ENCODE results near the gene TNFSF18. TPM values are rescaled to one million over a fixed set of nuclear protein-coding genes. Genes with fewer than 3 reads are reported as not detected.
A peak's percentile ranks its signal among the peaks of the same experiment; 100 is the strongest.
"Not testable (repeated sequence)": the region's sequence is repeated elsewhere in the genome, so short reads cannot be mapped to it uniquely, and the experiment has no call there.

Gene TNFSF18, protein sequence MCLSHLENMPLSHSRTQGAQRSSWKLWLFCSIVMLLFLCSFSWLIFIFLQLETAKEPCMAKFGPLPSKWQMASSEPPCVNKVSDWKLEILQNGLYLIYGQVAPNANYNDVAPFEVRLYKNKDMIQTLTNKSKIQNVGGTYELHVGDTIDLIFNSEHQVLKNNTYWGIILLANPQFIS
- under 1 TPM in 1 of 2 donors, not detected in 1; 0.36 TPM for total RNA-seq

DNA sequence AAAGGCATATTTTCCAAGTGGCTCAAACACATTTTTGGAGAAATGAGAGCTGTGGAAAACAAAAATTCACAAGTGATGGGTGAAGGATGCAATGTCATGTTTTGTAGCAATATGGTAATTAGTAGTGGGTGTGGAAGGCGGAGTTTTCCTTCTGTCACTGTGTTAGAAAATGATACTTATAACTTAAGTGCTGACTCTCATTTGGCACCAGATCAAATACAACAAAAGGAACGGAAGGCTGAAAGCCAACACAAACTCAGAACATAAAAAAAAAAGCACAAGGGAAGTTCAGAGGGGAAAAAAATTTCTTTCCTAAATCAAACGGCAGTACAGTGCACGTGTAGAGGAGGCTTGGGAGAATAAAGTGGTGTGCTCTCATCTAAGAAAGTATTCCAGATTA lies at the start of gene TNFSF18:
Gene TNFSF18 (minus strand): TSS at position 77 of the 400 bp plus-strand sequence. CDS start 45 bp downstream, at position 32.
- Mint-ChIP-seq H3K9me3 (no peaks in the 10 kb centered on the region), H3K27me3 (peaks cover 4% of the 10 kb centered on the region in 2 donors), H3K4me3 (no peak within 1 kb of the TSS), H3K27ac (peak within 1 kb of the TSS in 1 of 2 donors; percentile 13), H3K36me3 (no peaks in the 10 kb centered on the region), H3K4me1 (ENCODE audit: low read depth in 2 of 2) (peaks cover 8 to 9% of the 10 kb centered on the region in 2 donors)
- ATAC-seq, result no peak
- no peak for DNase-seq (ENCODE audit: low spot score)

DNA sequence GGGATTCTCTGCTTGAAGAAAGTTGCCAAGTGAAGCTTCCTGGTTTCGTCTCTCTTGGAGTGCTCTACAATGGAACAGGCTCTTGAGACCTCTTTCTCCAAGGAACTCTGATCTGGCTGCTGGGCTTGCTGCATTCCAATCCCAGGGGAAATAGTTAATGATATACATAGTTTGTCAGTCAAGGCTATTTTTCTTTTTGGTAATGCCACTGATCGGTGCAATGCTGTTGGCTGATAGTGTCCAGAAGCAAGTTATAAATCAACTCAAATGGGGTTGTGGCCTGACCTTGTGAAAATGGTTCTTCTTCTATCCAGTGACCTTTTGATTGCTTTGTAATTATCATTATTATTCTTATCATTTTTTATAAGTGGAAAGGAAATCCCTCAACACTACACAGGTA lies 48.4 kb upstream of the TNFSF18 start:
- no peaks in the 10 kb centered on the region for H3K36me3 Mint-ChIP-seq
- no peak overlapping the region for H3K27ac Mint-ChIP-seq
- no peaks in the 10 kb centered on the region for H3K9me3 Mint-ChIP-seq
- H3K4me1 Mint-ChIP-seq (ENCODE audit: low read depth in 2 of 2), result no peaks in the 10 kb centered on the region
- H3K4me3 Mint-ChIP-seq, result no peak overlapping the region
- no peak for ATAC-seq
- H3K27me3 Mint-ChIP-seq, result peaks cover 3 to 8% of the 10 kb centered on the region in 2 donors
- no peak for DNase-seq (ENCODE audit: low spot score)

DNA sequence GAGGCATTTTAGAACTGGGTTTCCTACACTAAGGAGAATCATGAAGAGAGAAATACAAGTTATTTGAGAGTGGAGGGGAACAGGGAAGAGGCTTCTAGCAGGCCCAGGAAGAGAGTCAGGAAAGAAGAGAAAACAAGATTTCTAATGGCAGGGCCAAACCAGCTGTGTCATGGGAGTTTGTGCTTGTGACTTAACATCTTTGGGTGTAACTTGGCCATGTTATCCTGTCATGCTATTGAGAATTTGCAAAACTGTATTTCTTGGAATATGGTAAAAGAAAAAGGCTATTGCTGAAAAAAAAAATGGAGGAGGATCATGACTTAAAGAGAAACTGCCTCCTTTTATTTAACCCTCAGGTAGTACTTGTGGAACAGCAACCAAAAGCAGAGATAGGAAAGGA lies 47.4 kb upstream of the TNFSF18 start:
- Mint-ChIP-seq H3K36me3 (no peaks in the 10 kb centered on the region), H3K4me3 (no peak overlapping the region), H3K9me3 (no peaks in the 10 kb centered on the region), H3K4me1 (ENCODE audit: low read depth in 2 of 2) (no peaks in the 10 kb centered on the region), H3K27ac (no peak overlapping the region), H3K27me3 (peaks cover 3 to 8% of the 10 kb centered on the region in 2 donors)
- no peak for DNase-seq (ENCODE audit: low spot score)
- no peak for ATAC-seq

DNA sequence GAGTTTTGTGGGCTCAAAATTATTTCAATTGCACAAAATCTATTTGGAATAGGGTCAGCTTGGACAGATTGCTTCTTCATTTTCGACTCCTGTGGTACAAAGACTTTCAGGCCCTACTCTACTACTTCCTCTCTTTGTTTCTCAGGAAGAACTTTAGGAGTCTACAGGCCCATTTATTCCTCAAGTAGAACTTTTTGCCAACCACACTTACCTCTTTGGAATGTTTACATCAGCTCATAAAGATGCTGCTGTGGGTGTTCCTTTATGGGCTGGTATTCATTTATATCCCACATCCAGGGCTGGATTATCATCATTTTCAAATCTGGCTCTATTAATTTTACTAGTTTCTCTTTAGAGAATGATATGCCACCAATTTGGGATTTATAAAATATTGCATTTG lies 46.3 kb upstream of the TNFSF18 start:
- H3K4me3 Mint-ChIP-seq, result no peak overlapping the region
- no peak for ATAC-seq
- H3K36me3 Mint-ChIP-seq, result no peaks in the 10 kb centered on the region
- no peaks in the 10 kb centered on the region for H3K4me1 Mint-ChIP-seq (ENCODE audit: low read depth in 2 of 2)
- H3K27me3 Mint-ChIP-seq, result peaks cover 3 to 8% of the 10 kb centered on the region in 2 donors
- no peak for DNase-seq (ENCODE audit: low spot score)
- H3K9me3 Mint-ChIP-seq, result no peaks in the 10 kb centered on the region
- H3K27ac Mint-ChIP-seq, result no peak overlapping the region

DNA sequence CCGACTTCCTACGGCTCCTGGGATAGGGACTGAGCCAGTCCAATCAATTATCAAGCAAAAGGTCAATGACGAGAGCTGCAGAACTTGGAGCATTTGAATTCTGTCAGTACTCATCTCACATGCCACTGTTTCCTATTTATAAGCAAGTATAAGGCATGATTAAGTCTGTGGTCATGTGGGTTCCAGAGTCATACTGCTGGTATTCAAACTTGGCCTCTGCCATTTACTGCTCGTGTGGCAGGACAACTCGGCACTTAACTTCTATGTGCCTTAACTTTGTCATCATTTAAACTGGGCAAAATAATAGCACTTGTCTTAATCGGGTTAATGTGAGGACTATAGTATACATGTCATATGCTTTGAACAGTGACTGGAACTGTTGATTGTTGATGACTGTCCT lies 44.9 kb upstream of the TNFSF18 start:
- no peak overlapping the region for H3K27ac Mint-ChIP-seq
- no peaks in the 10 kb centered on the region for H3K36me3 Mint-ChIP-seq
- no peak for DNase-seq (ENCODE audit: low spot score)
- H3K4me3 Mint-ChIP-seq, result no peak overlapping the region
- no peak for ATAC-seq
- H3K27me3 Mint-ChIP-seq, result peaks cover 7 to 15% of the 10 kb centered on the region in 2 donors
- no peaks in the 10 kb centered on the region for H3K4me1 Mint-ChIP-seq (ENCODE audit: low read depth in 2 of 2)
- no peaks in the 10 kb centered on the region for H3K9me3 Mint-ChIP-seq

DNA sequence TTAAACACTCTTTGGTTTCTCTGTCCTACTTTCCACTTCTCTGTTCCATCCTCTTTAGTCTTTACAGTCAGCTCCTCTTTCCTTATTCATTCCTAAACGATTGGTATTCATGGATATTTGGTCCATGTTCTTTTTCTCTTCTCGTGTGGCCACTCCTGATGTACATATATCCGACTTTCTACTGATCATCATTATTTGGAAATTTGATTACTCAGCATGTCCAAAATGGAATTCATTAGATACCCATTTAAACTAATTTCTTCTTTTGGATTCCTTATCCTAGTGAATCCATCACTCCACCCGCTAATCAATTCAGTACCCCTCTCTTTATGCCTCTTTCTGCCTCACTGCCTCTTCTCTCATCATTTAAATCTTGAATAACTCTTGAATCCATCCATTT lies 43.8 kb upstream of the TNFSF18 start:
- Mint-ChIP-seq H3K27me3 (peaks cover 11 to 22% of the 10 kb centered on the region in 2 donors), H3K27ac (no peak overlapping the region), H3K9me3 (no peaks in the 10 kb centered on the region), H3K4me1 (ENCODE audit: low read depth in 2 of 2) (no peaks in the 10 kb centered on the region), H3K4me3 (no peak overlapping the region), H3K36me3 (no peaks in the 10 kb centered on the region)
- DNase-seq (ENCODE audit: low spot score) (no peak), ATAC-seq (no peak)

DNA sequence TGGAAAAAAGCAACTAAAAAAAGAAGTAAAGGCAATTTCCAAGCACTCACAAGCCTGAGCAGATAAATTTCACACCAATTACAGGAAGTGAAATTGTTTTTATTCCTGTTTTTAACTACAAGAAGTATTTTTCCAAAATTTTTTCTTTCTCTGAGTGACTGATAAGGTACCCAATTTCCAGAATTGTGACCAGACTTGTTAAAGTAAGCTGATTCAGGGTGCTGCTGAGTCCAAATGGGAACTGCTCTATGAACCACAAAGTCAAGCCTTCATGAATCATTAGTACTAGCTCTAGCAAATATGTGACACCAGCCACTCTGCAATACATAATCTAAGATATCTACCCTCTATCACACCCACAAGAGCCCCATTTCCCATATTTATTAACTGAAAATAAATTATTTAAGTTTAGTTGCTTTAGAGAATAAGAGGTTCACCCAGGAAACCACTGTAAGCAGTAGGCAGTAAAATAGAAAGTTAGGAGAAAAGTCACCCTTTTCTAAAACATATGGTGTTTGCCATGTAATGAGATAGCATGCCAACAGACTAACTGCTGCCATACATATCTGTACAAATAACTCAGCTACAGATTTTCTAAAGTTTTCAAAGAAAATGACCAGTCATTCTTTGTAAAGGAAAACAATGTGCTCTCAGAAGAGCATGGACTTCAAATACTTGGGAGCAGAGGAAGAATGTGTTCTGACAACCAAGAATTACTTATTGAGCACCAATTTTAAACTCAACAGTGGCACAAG lies 43.1 kb upstream of the TNFSF18 start:
- Mint-ChIP-seq H3K27ac (no peak overlapping the region), H3K4me1 (ENCODE audit: low read depth in 2 of 2) (no peaks in the 10 kb centered on the region), H3K27me3 (peaks cover 11 to 23% of the 10 kb centered on the region in 2 donors), H3K4me3 (no peak overlapping the region), H3K9me3 (no peaks in the 10 kb centered on the region), H3K36me3 (no peaks in the 10 kb centered on the region)
- DNase-seq (ENCODE audit: low spot score) (no peak), ATAC-seq (no peak)

DNA sequence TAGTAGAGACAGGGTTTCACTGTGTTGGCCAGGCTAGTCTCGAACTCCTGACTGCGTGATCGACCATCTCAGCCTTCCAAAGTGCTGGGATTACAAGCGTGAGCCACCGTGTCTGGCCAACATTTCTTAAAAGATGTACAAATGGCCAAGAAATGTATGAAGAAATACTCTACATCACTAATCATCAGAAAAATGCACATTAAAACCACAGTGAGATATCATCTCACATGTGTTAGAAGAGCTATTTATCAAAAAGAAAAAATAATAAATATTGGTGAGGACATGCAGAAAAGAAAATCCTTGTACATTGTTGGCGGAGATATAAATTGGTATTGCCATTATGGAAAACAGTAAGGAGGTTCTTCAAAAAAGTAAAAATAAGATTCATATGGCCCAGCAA lies 33.6 kb upstream of the TNFSF18 start:
- DNase-seq (ENCODE audit: low spot score) (no peak), ATAC-seq (no peak)
- no peak overlapping the region for H3K27ac Mint-ChIP-seq
- H3K27me3 Mint-ChIP-seq, result peaks cover 15 to 20% of the 10 kb centered on the region in 2 donors
- no peak overlapping the region for H3K4me3 Mint-ChIP-seq
- H3K4me1 Mint-ChIP-seq (ENCODE audit: low read depth in 2 of 2), result no peaks in the 10 kb centered on the region
- peaks cover 4% of the 10 kb centered on the region for H3K36me3 Mint-ChIP-seq
- no peaks in the 10 kb centered on the region for H3K9me3 Mint-ChIP-seq

DNA sequence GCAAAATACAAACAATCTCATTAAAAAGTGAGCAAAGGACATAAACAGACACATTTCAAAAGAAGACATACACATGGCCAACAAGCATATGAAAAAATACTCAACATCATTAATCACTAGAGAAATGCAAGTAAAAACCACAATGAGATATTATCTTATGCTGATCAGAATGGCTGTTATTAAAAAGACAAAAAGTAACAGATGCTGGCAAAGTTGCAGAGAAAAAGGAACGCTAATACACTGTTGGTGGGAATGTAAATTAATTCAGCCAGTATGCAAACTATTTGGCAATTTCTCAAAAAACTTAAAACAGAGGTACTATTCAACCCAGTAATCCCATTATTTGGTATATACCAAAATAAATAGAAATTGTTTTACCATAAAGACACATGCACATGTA lies 32.2 kb upstream of the TNFSF18 start:
- H3K27me3 Mint-ChIP-seq, result peaks cover 15 to 20% of the 10 kb centered on the region in 2 donors
- H3K4me3 Mint-ChIP-seq, result no peak overlapping the region
- H3K9me3 Mint-ChIP-seq, result no peaks in the 10 kb centered on the region
- no peaks in the 10 kb centered on the region for H3K4me1 Mint-ChIP-seq (ENCODE audit: low read depth in 2 of 2)
- H3K27ac Mint-ChIP-seq, result no peak overlapping the region
- H3K36me3 Mint-ChIP-seq, result peaks cover 4% of the 10 kb centered on the region
- no peak for DNase-seq (ENCODE audit: low spot score)
- ATAC-seq, result no peak

DNA sequence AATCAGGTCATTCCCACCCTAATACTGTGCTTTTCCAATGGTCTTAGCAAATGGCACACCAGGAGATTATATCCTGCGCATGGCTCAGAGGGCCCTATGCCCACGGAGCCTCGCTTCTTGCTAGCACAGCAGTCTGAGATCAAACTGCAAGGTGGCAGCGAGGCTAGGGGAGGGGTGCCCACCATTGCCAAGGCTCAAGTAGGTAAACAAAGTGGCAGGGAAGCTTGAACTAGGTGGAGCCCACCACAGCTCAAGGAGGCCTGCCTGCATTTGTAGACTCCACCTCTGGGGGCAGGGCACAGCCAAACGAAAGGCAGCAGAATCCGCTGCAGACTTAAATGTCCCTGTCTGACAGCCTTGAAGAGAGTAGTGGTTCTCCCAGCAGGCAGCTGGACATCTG lies 23.5 kb upstream of the TNFSF18 start:
- not testable (repeated sequence) for H3K4me1 Mint-ChIP-seq (ENCODE audit: low read depth in 2 of 2); DNase-seq (ENCODE audit: low spot score); H3K4me3 Mint-ChIP-seq; H3K9me3 Mint-ChIP-seq; ATAC-seq; H3K27ac Mint-ChIP-seq; H3K27me3 Mint-ChIP-seq
- H3K36me3 Mint-ChIP-seq, result peaks cover 17% of the 10 kb centered on the region

DNA sequence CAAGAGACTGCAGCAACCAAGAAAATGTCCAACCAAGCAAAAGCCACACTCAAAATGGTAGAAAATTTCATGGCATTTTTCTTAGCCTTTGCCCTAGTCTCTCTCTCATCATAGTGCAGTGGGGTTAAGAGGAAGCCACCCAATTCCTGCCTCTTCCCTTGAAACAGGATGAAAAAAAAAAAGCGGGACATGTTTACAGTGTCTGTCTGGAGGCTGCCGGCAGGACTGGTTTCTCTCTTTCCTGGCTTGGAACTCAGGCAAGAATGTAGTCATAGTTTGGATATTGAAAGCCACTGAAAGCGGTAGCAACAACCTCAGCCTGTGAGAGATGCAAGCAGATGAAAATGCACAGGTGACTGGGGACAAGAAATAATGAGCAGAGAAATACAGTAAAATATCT lies 13.3 kb upstream of the TNFSF18 start:
- peaks cover 0 to 5% of the 10 kb centered on the region in 2 donors for H3K4me1 Mint-ChIP-seq (ENCODE audit: low read depth in 2 of 2)
- peaks cover 4 to 10% of the 10 kb centered on the region in 2 donors for H3K27me3 Mint-ChIP-seq
- DNase-seq (ENCODE audit: low spot score), result no peak
- no peak overlapping the region for H3K4me3 Mint-ChIP-seq
- ATAC-seq, result no peak
- H3K36me3 Mint-ChIP-seq, result peaks cover 7% of the 10 kb centered on the region
- peak overlapping the region in 1 of 2 donors; percentile 22 for H3K27ac Mint-ChIP-seq
- peaks cover 3% of the 10 kb centered on the region for H3K9me3 Mint-ChIP-seq

DNA sequence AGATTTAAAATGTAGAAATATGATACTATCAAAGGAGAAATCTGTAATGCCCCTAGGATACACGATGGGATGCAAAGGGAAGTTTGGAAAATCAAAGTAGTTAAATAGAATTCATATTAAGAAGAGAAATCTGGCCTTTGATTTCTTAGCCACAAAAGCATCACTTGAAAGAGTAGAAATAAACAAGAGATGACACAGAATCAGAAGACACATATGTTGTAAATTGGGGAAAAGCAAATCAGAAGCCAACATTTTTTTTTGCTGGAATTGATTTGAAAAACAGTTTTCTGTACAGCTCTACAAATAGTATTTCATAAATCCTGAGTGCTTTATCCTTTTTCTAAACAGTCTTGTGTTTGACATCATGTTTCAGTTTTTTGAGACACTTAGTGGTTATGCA lies 12.4 kb upstream of the TNFSF18 start:
- Mint-ChIP-seq H3K4me1 (ENCODE audit: low read depth in 2 of 2) (peaks cover 0 to 5% of the 10 kb centered on the region in 2 donors), H3K9me3 (peaks cover 3% of the 10 kb centered on the region), H3K36me3 (peaks cover 7% of the 10 kb centered on the region), H3K27me3 (peaks cover 4 to 10% of the 10 kb centered on the region in 2 donors), H3K27ac (no peak overlapping the region), H3K4me3 (no peak overlapping the region)
- ATAC-seq (no peak), DNase-seq (ENCODE audit: low spot score) (no peak)

DNA sequence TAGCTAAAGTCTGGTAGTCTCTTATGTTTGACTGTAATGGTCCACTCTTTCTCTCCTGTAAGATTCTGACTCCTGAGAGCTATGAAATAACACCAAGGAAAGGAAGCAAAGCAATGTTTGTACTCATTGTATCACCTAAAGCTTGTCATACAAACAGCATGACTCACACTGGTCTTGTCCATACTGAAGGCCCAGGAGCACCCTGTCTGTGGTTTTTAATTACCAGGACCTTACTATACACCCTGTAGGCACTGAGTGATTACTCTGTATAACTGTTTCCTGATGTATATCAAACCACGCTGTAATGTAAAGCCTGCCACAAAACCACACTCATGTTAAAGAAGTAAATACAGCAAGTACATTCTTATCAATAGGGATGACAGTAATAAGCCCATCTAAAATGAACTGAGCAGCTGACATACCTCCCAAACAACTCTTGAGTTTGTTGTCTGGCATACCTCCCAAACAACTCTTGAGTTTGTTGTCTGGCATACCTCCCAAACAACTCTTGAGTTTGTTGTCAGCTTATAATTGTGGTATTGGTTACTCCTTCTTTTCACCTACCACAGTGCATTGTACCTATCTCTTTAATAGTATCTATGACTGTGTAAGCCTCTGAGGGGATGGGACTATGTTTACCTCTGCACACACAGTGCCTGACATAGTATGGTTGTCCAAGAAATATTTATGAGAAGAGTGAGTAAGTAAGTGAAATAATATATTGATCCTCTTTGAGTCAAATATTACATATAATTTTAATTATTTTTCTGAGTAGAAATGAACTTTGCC lies 11.6 kb upstream of the TNFSF18 start:
- Mint-ChIP-seq H3K36me3 (peaks cover 7% of the 10 kb centered on the region), H3K9me3 (peaks cover 3% of the 10 kb centered on the region), H3K4me3 (no peak overlapping the region), H3K27ac (no peak overlapping the region), H3K4me1 (ENCODE audit: low read depth in 2 of 2) (peaks cover 0 to 5% of the 10 kb centered on the region in 2 donors), H3K27me3 (peaks cover 4 to 10% of the 10 kb centered on the region in 2 donors)
- DNase-seq (ENCODE audit: low spot score), result no peak
- ATAC-seq, result peak; percentile 70 to 84

DNA sequence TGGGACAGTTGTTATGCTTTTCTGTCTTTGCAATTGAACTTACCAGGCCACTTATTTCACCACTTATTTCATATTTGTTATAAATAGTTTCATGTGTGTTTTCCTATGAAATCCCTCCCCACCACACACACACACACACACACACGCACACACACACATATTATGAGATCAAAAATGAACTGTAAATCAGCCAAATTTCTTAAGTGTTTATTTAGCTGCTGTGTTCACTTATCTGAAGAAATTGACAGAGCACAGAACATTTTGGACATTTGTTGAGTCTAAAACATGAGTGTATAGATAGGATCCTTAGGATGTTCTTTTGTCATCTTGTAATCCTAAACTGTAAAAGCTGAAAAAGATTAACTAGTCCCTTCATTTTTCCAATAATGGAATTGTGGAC lies 7.8 kb upstream of the TNFSF18 start:
- peaks cover 6% of the 10 kb centered on the region for H3K9me3 Mint-ChIP-seq
- DNase-seq (ENCODE audit: low spot score), result no peak
- no peak overlapping the region for H3K27ac Mint-ChIP-seq
- peaks cover 0 to 5% of the 10 kb centered on the region in 2 donors for H3K4me1 Mint-ChIP-seq (ENCODE audit: low read depth in 2 of 2)
- H3K4me3 Mint-ChIP-seq, result no peak overlapping the region
- no peak for ATAC-seq
- H3K27me3 Mint-ChIP-seq, result peaks cover 0 to 4% of the 10 kb centered on the region in 2 donors
- no peaks in the 10 kb centered on the region for H3K36me3 Mint-ChIP-seq
